Aorta (tissue), 5 donors: ENCODE results near the gene PLEKHH3. TPM values are rescaled to one million over a fixed set of nuclear protein-coding genes. Genes with fewer than 3 reads are reported as not detected.
"Not testable (repeated sequence)": the region's sequence is repeated elsewhere in the genome, so short reads cannot be mapped to it uniquely, and the experiment has no call there.

Experiments used
- ATAC-seq: fragments of 200-7000 bp; cut with Tn5 transposase; one replicate; pipeline ENCODE4 v1.9.1; 2022; ENCODE audit warnings: moderate library complexity; ENCODE audit not compliant: low FRiP score
- DNase-seq, 2 donors: peaks; one replicate each; pipeline ENCODE4 v3.0.0-alpha.2; 2020
- H3K27ac ChIP-seq, 2 donors: one replicate each; pipeline ENCODE4 v1.5.1; 2013; ENCODE audit warnings: low read length in 2 of 2, mild to moderate bottlenecking in 2 of 2, moderate library complexity in 2 of 2, control low read depth in 1 of 2, inconsistent platforms in 1 of 2, low read depth in 1 of 2
- H3K27me3 ChIP-seq, 2 donors: one replicate each; pipeline ENCODE4 v1.6.1; 2013; ENCODE audit warnings: control low read depth in 1 of 2, low read length in 1 of 2, mild to moderate bottlenecking in 1 of 2, moderate library complexity in 1 of 2; ENCODE audit not compliant: insufficient read depth in 2 of 2, control insufficient read depth in 1 of 2
- H3K36me3 ChIP-seq, 2 donors: one replicate each; pipeline ENCODE4 v1.6.1; 2013; ENCODE audit warnings: control low read depth in 1 of 2, low read length in 1 of 2, mild to moderate bottlenecking in 1 of 2; ENCODE audit not compliant: insufficient read depth in 2 of 2, control insufficient read depth in 1 of 2
- H3K4me1 ChIP-seq, 2 donors: one replicate each; pipeline ENCODE4 v1.6.1; 2013; ENCODE audit warnings: low read length in 2 of 2, control low read depth in 1 of 2, mild to moderate bottlenecking in 1 of 2, moderate library complexity in 1 of 2; ENCODE audit not compliant: insufficient read depth in 2 of 2, control insufficient read depth in 1 of 2
- H3K4me3 ChIP-seq, 2 donors: one replicate each; pipeline ENCODE4 v1.5.1; 2013; ENCODE audit warnings: low read length in 2 of 2, control low read depth in 1 of 2, mild to moderate bottlenecking in 1 of 2
- H3K9me3 ChIP-seq: one replicate; pipeline ENCODE4 v1.6.1; 2013; ENCODE audit warnings: mild to moderate bottlenecking, low read length; ENCODE audit not compliant: control insufficient read depth
- WGBS, 2 donors: extraction: QIAGEN DNeasy Blood & Tissue Kit; methylation state at CpG; one replicate each; pipeline ENCODE4 v1.1.7; 2013; 5-methylcytosine and 5-hydroxymethylcytosine counted together
- intact Hi-C, 2 donors: fragments of 100-400 bp; cut with DNase I; formaldehyde crosslinking; loops; one replicate each; pipeline versions ENCODE4 v1.14.2 to v1.15.0; 2022
- polyA plus RNA-seq, 2 donors: library from polyadenylated mRNA; stranded (reverse); fragments of 200-250 nt; gene quantifications; one replicate each; pipeline ENCODE4 v1.2.3, GENCODE V29; 2013
- total RNA-seq, 2 donors: library from RNA; stranded (reverse); fragmentation: NEBNext Ultra II Directional; extraction: Animal tissue kit (Norgen Biotek cat#: 25700); gene quantifications; one replicate each; pipeline ENCODE4 v1.2.1, GENCODE V29; 2021
- donor health status: healthy with polysubstance abuse.
- donor health status: Bipolar disorder and iron deficiency.
- donor health status: DM: no; HTN: no; CAD: no.
- donor health status: DM: no; HTN: no; CAD: no.
- donor health status: DM: yes; HTN: yes; CAD: no.

Gene PLEKHH3
- total and polyA plus RNA-seq, 4 donors, result 10.0 to 59.3 (median 37.2) TPM

- DNase-seq (no peak), ATAC-seq (no peak)
- no peak overlapping the region for H3K4me3 ChIP-seq
- H3K9me3 ChIP-seq, result no peaks in the 10 kb centered on the region
- H3K27ac ChIP-seq, result no peak overlapping the region
- intact Hi-C loops, result no loop called here
- H3K36me3 ChIP-seq, result peaks cover 0 to 3% of the 10 kb centered on the region in 2 donors
- WGBS, 2 donors, result 81 to 82% methylated on average over 46 to 50 of the region's 50 CpGs
- no peaks in the 10 kb centered on the region for H3K27me3 ChIP-seq
- H3K4me1 ChIP-seq, result peaks cover 2 to 3% of the 10 kb centered on the region in 2 donors
Measured at GRCh38 chr17:42670789-42671657, 5.8 kb downstream of the PLEKHH3 start.

GRCh38 chr17:42669977-42670788 is 6.6 kb downstream of the PLEKHH3 start:
- Histone ChIP-seq H3K27ac (no peak overlapping the region), H3K27me3 (no peaks in the 10 kb centered on the region), H3K9me3 (no peaks in the 10 kb centered on the region), H3K36me3 (peaks cover 0 to 3% of the 10 kb centered on the region in 2 donors), H3K4me1 (peaks cover 2 to 3% of the 10 kb centered on the region in 2 donors), H3K4me3 (no peak overlapping the region)
- DNase-seq (no peak), ATAC-seq (no peak)
- intact Hi-C loops, result no loop called here
- WGBS, 2 donors, result 67 to 75% methylated on average over 60 to 87 of the region's 87 CpGs

DNA sequence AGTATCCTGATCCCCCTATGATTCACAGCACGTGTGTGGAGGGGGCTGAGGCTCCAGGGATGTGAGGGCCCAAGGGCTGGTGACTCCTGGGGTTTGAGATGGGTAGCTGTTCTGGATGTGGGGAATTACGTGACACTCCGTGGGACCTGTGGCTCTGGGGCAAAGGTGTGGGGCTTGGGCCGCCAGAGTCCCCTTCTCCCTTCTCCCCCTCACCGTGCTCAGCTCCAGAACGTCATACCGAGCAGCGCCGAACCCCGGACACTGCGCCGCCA is 7.2 kb downstream of the PLEKHH3 start:
- DNase-seq (no peak), ATAC-seq (no peak)
- WGBS, 2 donors, result 72 to 73% methylated on average over 12 of the region's 12 CpGs
- no peak overlapping the region for H3K27ac ChIP-seq
- H3K27me3 ChIP-seq, result no peaks in the 10 kb centered on the region
- no peak overlapping the region for H3K4me3 ChIP-seq
- peaks cover 2 to 3% of the 10 kb centered on the region in 2 donors for H3K4me1 ChIP-seq
- intact Hi-C loops, result no loop called here
- H3K9me3 ChIP-seq, result no peaks in the 10 kb centered on the region
- H3K36me3 ChIP-seq, result peaks cover 0 to 3% of the 10 kb centered on the region in 2 donors

DNA sequence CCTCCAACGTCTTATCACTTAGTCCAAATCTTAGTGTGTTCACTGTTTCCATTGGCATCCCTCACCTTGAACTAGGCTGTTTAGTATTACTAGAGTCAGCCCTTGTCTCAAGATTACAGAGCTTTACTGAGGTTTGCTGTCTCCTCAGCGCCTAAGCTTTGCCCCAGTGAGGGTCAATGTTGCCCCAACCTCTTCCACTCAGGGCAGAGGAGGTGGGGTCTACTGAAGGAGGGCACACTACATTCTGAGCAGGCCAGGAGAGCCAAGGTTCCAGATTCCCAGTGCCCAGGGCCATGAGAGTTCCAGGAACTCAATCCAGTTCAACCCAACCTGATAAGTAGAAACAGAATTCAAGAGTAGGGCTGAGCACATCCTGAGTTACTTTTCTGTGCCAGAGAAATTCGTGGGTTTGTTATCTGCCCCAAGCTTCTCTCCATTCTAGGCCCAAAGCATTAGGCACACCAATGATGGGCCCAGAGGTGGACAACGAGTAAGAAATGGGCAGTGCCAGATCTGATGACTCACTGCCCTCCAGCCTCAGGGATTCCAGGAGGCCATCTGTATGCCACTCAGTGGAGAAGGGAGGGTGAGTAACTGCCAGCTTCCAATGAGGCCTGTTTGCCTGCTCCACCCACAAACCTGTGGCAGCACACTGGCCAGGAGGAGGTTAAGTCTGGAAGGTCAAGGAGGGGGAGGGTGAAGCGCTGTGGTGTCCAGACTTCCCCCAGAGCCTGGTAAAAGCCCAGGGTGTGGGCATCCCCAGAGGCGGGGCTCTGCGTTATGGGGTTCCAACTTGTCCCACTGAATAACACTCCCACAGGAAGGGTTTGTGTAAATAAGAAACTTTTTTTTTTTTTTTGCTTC is 9.5 kb downstream of the PLEKHH3 start:
- intact Hi-C loops, result no loop called here

DNA sequence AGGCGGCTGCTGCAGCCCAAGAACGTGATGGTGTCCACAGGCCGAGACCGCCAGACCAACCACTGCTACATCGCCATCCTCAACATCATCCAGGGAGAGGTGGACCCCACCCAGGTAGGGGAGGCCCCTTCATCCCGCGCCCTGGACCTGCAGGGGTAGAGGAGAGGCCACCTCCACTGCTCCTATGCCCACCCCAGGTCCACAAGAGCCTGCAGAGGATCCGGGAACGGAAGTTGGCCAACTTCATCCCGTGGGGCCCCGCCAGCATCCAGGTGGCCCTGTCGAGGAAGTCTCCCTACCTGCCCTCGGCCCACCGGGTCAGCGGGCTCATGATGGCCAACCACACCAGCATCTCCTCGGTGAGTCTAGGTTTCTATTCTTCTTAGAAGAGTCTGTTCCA is 10.7 kb downstream of the PLEKHH3 start:
- H3K36me3 ChIP-seq, DNase-seq: not testable (repeated sequence)

More for the DNA sequence above, 9.5 kb downstream of the PLEKHH3 start:
- Histone ChIP-seq H3K4me1 (peaks cover 2 to 3% of the 10 kb centered on the region in 2 donors), H3K27ac (peak overlapping the region; percentile 29 to 87), H3K4me3 (no peak overlapping the region), H3K27me3 (no peaks in the 10 kb centered on the region), H3K9me3 (no peaks in the 10 kb centered on the region), H3K36me3 (peaks cover 0 to 3% of the 10 kb centered on the region in 2 donors)
- ATAC-seq (peak; percentile 66), DNase-seq (peak in 1 of 2 donors; percentile 71)
- WGBS, 2 donors, result 17 to 18% methylated on average over 7 of the region's 7 CpGs

GRCh38 chr17:42665581-42666001 is 11.2 kb downstream of the PLEKHH3 start:
- ATAC-seq (no peak), DNase-seq (no peak)
- 81 to 84% methylated on average over 14 of the region's 14 CpGs for WGBS, 2 donors
- intact Hi-C loops, result no loop called here
- no peaks in the 10 kb centered on the region for H3K27me3 ChIP-seq
- peaks cover 0 to 1% of the 10 kb centered on the region in 2 donors for H3K36me3 ChIP-seq
- H3K9me3 ChIP-seq, result no peaks in the 10 kb centered on the region
- H3K27ac ChIP-seq, result peak overlapping the region in 1 of 2 donors; percentile 13
- H3K4me3 ChIP-seq, result no peak overlapping the region
- peaks cover 2 to 3% of the 10 kb centered on the region in 2 donors for H3K4me1 ChIP-seq

More for the DNA sequence above, 10.7 kb downstream of the PLEKHH3 start:
- H3K9me3 ChIP-seq, ATAC-seq, H3K4me1 ChIP-seq, H3K27me3 ChIP-seq, H3K4me3 ChIP-seq, intact Hi-C loops: not testable (repeated sequence)
- 84 to 87% methylated on average over 12 to 15 of the region's 16 CpGs for WGBS, 2 donors
- H3K27ac ChIP-seq, result peak overlapping the region in 1 of 2 donors; percentile 13

GRCh38 chr17:42660692-42661345 is 16.0 kb downstream of the PLEKHH3 start:
- no peak for DNase-seq
- WGBS, 2 donors, result 33 to 37% methylated on average over 7 of the region's 7 CpGs
- no peaks in the 10 kb centered on the region for H3K4me1 ChIP-seq

DNA sequence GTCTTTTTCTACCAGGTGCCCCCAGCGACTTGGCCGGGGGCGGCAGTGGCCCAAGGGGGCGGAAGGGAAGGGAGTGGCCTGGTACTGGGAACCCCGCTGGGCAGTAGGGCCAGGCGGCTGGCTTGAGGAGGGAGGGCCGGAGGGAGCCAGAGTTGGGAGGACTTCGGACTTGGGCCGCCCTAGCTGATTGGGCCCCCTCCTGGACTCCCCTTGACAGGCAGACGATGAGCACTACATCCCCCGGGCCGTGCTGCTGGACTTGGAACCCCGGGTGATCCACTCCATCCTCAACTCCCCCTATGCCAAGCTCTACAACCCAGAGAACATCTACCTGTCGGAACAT is 16.9 kb downstream of the PLEKHH3 start:
- 98 to 100% methylated on average over 1 of the region's 14 CpGs for WGBS, 2 donors
- intact Hi-C loops, result loop anchor here (5.0 kb wide), 1 partner anchor 48 kb away; no protein-coding TSS in a partner anchor

More at GRCh38 chr17:42660692-42661345, 16.0 kb downstream of the PLEKHH3 start:
- Histone ChIP-seq H3K4me3 (no peak overlapping the region), H3K36me3 (no peaks in the 10 kb centered on the region), H3K9me3 (no peaks in the 10 kb centered on the region), H3K27me3 (no peaks in the 10 kb centered on the region), H3K27ac (no peak overlapping the region)
- intact Hi-C loops, result loop anchor here in 1 of 2 donors (5.0 kb wide), 1 partner anchor 49 kb away; no protein-coding TSS in a partner anchor
- no peak for ATAC-seq

More for the DNA sequence above, 16.9 kb downstream of the PLEKHH3 start:
- H3K27ac ChIP-seq, H3K4me1 ChIP-seq, DNase-seq, H3K27me3 ChIP-seq, H3K36me3 ChIP-seq, H3K4me3 ChIP-seq, H3K9me3 ChIP-seq: not testable (repeated sequence)
- peak; percentile 57 for ATAC-seq
